ENCODE data around the gene PRG2. TPM values are rescaled to one million over a fixed set of nuclear protein-coding genes. Genes with fewer than 3 reads are reported as not detected.
A peak's percentile ranks its signal among the peaks of the same experiment; 100 is the strongest.

The PRG2 gene
- total and polyA plus RNA-seq, 9 of the 15 experiments (the other 6 are each of a cell fraction or from before 2014, with no cell fraction given): 1.8 to 78.0 (median 26.6) TPM

- H3K4me1 ChIP-seq (replicated peaks in 1 of 2; ENCODE audit: control insufficient read depth in 2 of 2, insufficient read depth in 2 of 2, low read length in 2 of 2): peaks cover 30 to 34% of the 10 kb centered on the region in 2 experiments
- ATAC-seq (peak; percentile 8; the same call in 1 of the 3 replicates), FAIRE-seq (no peak), DNase-seq (ENCODE audit: extremely low read depth in 1 of 4, low spot score in 3 of 4) (no peak)
- H3K9me3 ChIP-seq (replicated peaks; ENCODE audit: control insufficient read depth, insufficient read depth, low read depth, low read length): no peaks in the 10 kb centered on the region
- H3K79me2 ChIP-seq (ENCODE audit: control insufficient read depth, insufficient read depth, low read length): no peaks in the 10 kb centered on the region
- H3K36me3 ChIP-seq (ENCODE audit: control insufficient read depth, insufficient read depth, low read length): no peaks in the 10 kb centered on the region
- no peak within 1 kb of the TSS for H3K9ac ChIP-seq (ENCODE audit: insufficient read depth in 1 of 2, low read depth in 2 of 2, low read length in 2 of 2)
- no TSS peak for BruUV-seq (replicated peaks)
- H3K4me2 ChIP-seq (ENCODE audit: insufficient read depth, low read length): no peak within 1 kb of the TSS
- ChIA-PET POLR2A (interaction anchor here (0.5 kb wide), 2 partner anchors 16 to 59 kb away, joined by 3 read pairs; no protein-coding TSS in a partner anchor), CTCF (ENCODE audit: low intra/inter-chr PET ratio) (no interaction called here)
- in situ Hi-C loops (cut with MboI): no loop called here
- no peak within 1 kb of the TSS for H3K4me3 ChIP-seq
- no peaks in the 10 kb centered on the region for H4K20me1 ChIP-seq (replicated peaks; ENCODE audit: control insufficient read depth, insufficient read depth, low read length)
- TF ChIP-seq SPI1 (IDR thresholded peaks at IDR 0.05; ENCODE audit: borderline replicate concordance, low read depth, low read length) (0 out of 2 replicates have a peak, but pooled peaks have one; percentile 55), ZNF76 (CRISPR knock-in tag; IDR thresholded peaks at IDR 0.05; ENCODE audit: borderline replicate concordance) (no peak)
- 27% methylated on average over 2 of the region's 2 CpGs for WGBS (ENCODE audit: insufficient coverage, low coverage, missing lambda C conversion rate)
- intact Hi-C loops (cut with micrococcal nuclease): no loop called here
- no peak within 1 kb of the TSS for H2AFZ ChIP-seq (ENCODE audit: low read depth, low read length)
- H3K27me3 ChIP-seq (ENCODE audit: control insufficient read depth in 2 of 2, insufficient read depth in 2 of 2, low read length in 2 of 2): peaks cover 6 to 7% of the 10 kb centered on the region in 2 experiments; a peak in 1 of 5 replicates
- no peak within 1 kb of the TSS for H3K27ac ChIP-seq (ENCODE audit: extremely low read depth, low read depth, low read length)
- H3K9me1 ChIP-seq (ENCODE audit: control insufficient read depth, insufficient read depth, low read length): no peaks in the 10 kb centered on the region
Measured at GRCh38 chr11:57380975-57381374, 9.5 kb downstream of the PRG2 start, which contains the start of gene PRG3. TSS of gene PRG3 (minus strand) at chr11:57381150. CDS start at chr11:57380708, 442 bp downstream.

- FAIRE-seq: peak; percentile 61
- POLR2A ChIA-PET: interaction anchor here (0.6 to 1.4 kb wide), 5 partner anchors 9 to 143 kb away, joined by 3 to 7 read pairs (median 4); no protein-coding TSS in a partner anchor
- no peak for TF ChIP-seq BRD4 (IDR thresholded peaks at IDR 0.05)
- peak in 1 of 2 experiments; percentile 94 for TF ChIP-seq AFF1 (IDR thresholded peaks at IDR 0.05; ENCODE audit: low read depth in 1 of 2, partially characterized antibody in 2 of 2)
- peak; percentile 53; the same call in 1 of the 2 replicates for TF ChIP-seq ZNF263 (CRISPR knock-in tag; IDR thresholded peaks at IDR 0.05; ENCODE audit: borderline replicate concordance)
- TF ChIP-seq TEAD4 (IDR thresholded peaks at IDR 0.05; ENCODE audit: low read length): peak; percentile 58
- TF ChIP-seq TEAD4 (CRISPR knock-in tag; IDR thresholded peaks at IDR 0.05; ENCODE audit: borderline replicate concordance): no peak
- TF ChIP-seq ZNF41 (CRISPR knock-in tag; conservative IDR thresholded peaks at IDR 0.05): no peak
- TF ChIP-seq ZZZ3 (IDR thresholded peaks at IDR 0.05): no peak
- TF ChIP-seq TFAP4 (CRISPR knock-in tag; IDR thresholded peaks at IDR 0.05; ENCODE audit: borderline replicate concordance): 0 out of 2 replicates have a peak, but pooled peaks have one; percentile 25
- no peak for TF ChIP-seq HDAC6 (IDR thresholded peaks at IDR 0.05; ENCODE audit: low read depth, low read length)
Measured at GRCh38 chr11:57379732-57380131, 10.7 kb downstream of the PRG2 start.

More at GRCh38 chr11:57379732-57380131, 10.7 kb downstream of the PRG2 start:
- Histone ChIP-seq H4K20me1 (replicated peaks; ENCODE audit: control insufficient read depth, insufficient read depth, low read length) (no peaks in the 10 kb centered on the region), H3K4me2 (ENCODE audit: insufficient read depth, low read length) (no peak overlapping the region), H3K27me3 (ENCODE audit: control insufficient read depth in 2 of 2, insufficient read depth in 2 of 2, low read length in 2 of 2) (peaks cover 6 to 7% of the 10 kb centered on the region in 2 experiments; a peak in 1 of 5 replicates), H3K27ac (ENCODE audit: extremely low read depth, low read depth, low read length) (no peak overlapping the region), H3K36me3 (ENCODE audit: control insufficient read depth, insufficient read depth, low read length) (no peaks in the 10 kb centered on the region), H3K4me1 (replicated peaks in 1 of 2; ENCODE audit: control insufficient read depth in 2 of 2, insufficient read depth in 2 of 2, low read length in 2 of 2) (peaks cover 25 to 30% of the 10 kb centered on the region in 2 experiments), H3K79me2 (ENCODE audit: control insufficient read depth, insufficient read depth, low read length) (no peaks in the 10 kb centered on the region), H2AFZ (ENCODE audit: low read depth, low read length) (no peak overlapping the region), H3K4me3 (no peak overlapping the region), H3K9me1 (ENCODE audit: control insufficient read depth, insufficient read depth, low read length) (no peaks in the 10 kb centered on the region), H3K9me3 (replicated peaks; ENCODE audit: control insufficient read depth, insufficient read depth, low read depth, low read length) (no peaks in the 10 kb centered on the region), H3K9ac (ENCODE audit: insufficient read depth in 1 of 2, low read depth in 2 of 2, low read length in 2 of 2) (no peak overlapping the region)
- 3% methylated on average over 10 of the region's 10 CpGs for WGBS (ENCODE audit: insufficient coverage, low coverage, missing lambda C conversion rate)
- no TSS peak for BruUV-seq (replicated peaks)
- peak in 3 of 4 experiments; percentile 58 to 68 (median 59) for DNase-seq (ENCODE audit: extremely low read depth in 1 of 4, low spot score in 3 of 4)
- CTCF ChIA-PET (ENCODE audit: low intra/inter-chr PET ratio): no interaction called here
- in situ Hi-C loops (cut with MboI): no loop called here
- peak; percentile 36 for ATAC-seq
- intact Hi-C loops (cut with micrococcal nuclease): no loop called here

Data from K562 (cell line).